Measurements from ENCODE around the gene PARL.
A peak's percentile ranks its signal among the peaks of the same experiment; 100 is the strongest.
"Not testable (repeated sequence)": the region's sequence is repeated elsewhere in the genome, so short reads cannot be mapped to it uniquely, and the experiment has no call there.

Gene PARL

GRCh38 chr3:183883291-183884096, 1.2 kb downstream of the PARL start:
- Histone ChIP-seq H3K4me3 (peak overlapping the region; percentile 92 to 95), H3K27me3 (no peaks in the 10 kb centered on the region), H3K9me3 (no peaks in the 10 kb centered on the region), H3K36me3 (no peaks in the 10 kb centered on the region), H3K27ac (peak overlapping the region in 1 of 2 donors; percentile 83), H3K4me1 (peaks cover 0 to 25% (median 18%) of the 10 kb centered on the region in 4 donors)
- intact Hi-C loops (cut with DNase I; ENCODE audit: low total_unique reads), result no loop called here
- no peak for TF ChIP-seq CTCF (IDR thresholded peaks at IDR 0.05)
- no peak for DNase-seq

GRCh38 chr3:183880121-183880520, 4.6 kb downstream of the PARL start:
- peaks cover 0 to 30% (median 20%) of the 10 kb centered on the region in 4 donors for H3K4me1 ChIP-seq
- H3K9me3 ChIP-seq, result no peaks in the 10 kb centered on the region
- no peak overlapping the region for H3K27ac ChIP-seq
- H3K4me3 ChIP-seq, result no peak overlapping the region
- intact Hi-C loops (cut with DNase I; ENCODE audit: low total_unique reads), result no loop called here
- peaks cover 0 to 14% (median 0%) of the 10 kb centered on the region in 3 donors for H3K36me3 ChIP-seq
- H3K27me3 ChIP-seq, result no peaks in the 10 kb centered on the region
- no peak for TF ChIP-seq CTCF (IDR thresholded peaks at IDR 0.05)
- DNase-seq, result no peak

GRCh38 chr3:183879243-183879642, 5.4 kb downstream of the PARL start:
- DNase-seq, result no peak
- Histone ChIP-seq H3K4me1 (peaks cover 0 to 37% (median 20%) of the 10 kb centered on the region in 4 donors), H3K4me3 (no peak overlapping the region), H3K36me3 (peaks cover 0 to 14% (median 0%) of the 10 kb centered on the region in 3 donors), H3K27me3 (no peaks in the 10 kb centered on the region), H3K27ac (no peak overlapping the region), H3K9me3 (no peaks in the 10 kb centered on the region)
- intact Hi-C loops (cut with DNase I; ENCODE audit: low total_unique reads), result no loop called here
- TF ChIP-seq CTCF (IDR thresholded peaks at IDR 0.05), result no peak

- Histone ChIP-seq H3K27me3 (no peaks in the 10 kb centered on the region), H3K4me1 (peaks cover 0 to 27% (median 12%) of the 10 kb centered on the region in 4 donors), H3K4me3 (no peak overlapping the region), H3K36me3 (peaks cover 0 to 14% (median 0%) of the 10 kb centered on the region in 3 donors), H3K27ac (no peak overlapping the region), H3K9me3 (no peaks in the 10 kb centered on the region)
- DNase-seq, result peak in 1 of 2 donors; percentile 37
- intact Hi-C loops (cut with DNase I; ENCODE audit: low total_unique reads), result no loop called here
- TF ChIP-seq CTCF (IDR thresholded peaks at IDR 0.05), result no peak
These were observed 6.6 kb downstream of the PARL start for GRCh38 chr3:183878071-183878470.

GRCh38 chr3:183877227-183877626, 7.5 kb downstream of the PARL start:
- peaks cover 0 to 19% (median 6%) of the 10 kb centered on the region in 4 donors for H3K4me1 ChIP-seq
- H3K4me3 ChIP-seq; DNase-seq; H3K27ac ChIP-seq; H3K27me3 ChIP-seq; intact Hi-C loops (cut with DNase I; ENCODE audit: low total_unique reads); H3K9me3 ChIP-seq: not testable (repeated sequence)
- peaks cover 0 to 14% (median 0%) of the 10 kb centered on the region in 3 donors for H3K36me3 ChIP-seq

GRCh38 chr3:183875411-183875810, 9.3 kb downstream of the PARL start:
- Histone ChIP-seq H3K4me1 (peaks cover 0 to 19% (median 6%) of the 10 kb centered on the region in 4 donors), H3K9me3 (no peaks in the 10 kb centered on the region), H3K27ac (no peak overlapping the region), H3K4me3 (no peak overlapping the region), H3K27me3 (no peaks in the 10 kb centered on the region), H3K36me3 (peaks cover 0 to 14% (median 0%) of the 10 kb centered on the region in 3 donors)
- no peak for TF ChIP-seq CTCF (IDR thresholded peaks at IDR 0.05)
- no peak for DNase-seq
- intact Hi-C loops (cut with DNase I; ENCODE audit: low total_unique reads), result no loop called here

All from tibial artery (tissue), 4 donors.